AG08396 (cell line): ENCODE results near the gene NRROS.
"Not testable (repeated sequence)": the region's sequence is repeated elsewhere in the genome, so short reads cannot be mapped to it uniquely, and the experiment has no call there.

Experiments used
- DNase-seq: peaks from one replicate; pipeline ENCODE4 v3.0.0; 2012; ENCODE audit warnings: low spot score, mixed read lengths

The NRROS gene

GRCh38 chr3:196639483-196640296 is at the start of gene NRROS:
Gene NRROS (plus strand): TSS chr3:196639694. CDS start chr3:196654540, 14,846 bp downstream.
- peak; percentile 75 for DNase-seq

GRCh38 chr3:196590279-196590678 is 49.2 kb upstream of the NRROS start:
- DNase-seq: no peak

- no peak for DNase-seq
Measured at GRCh38 chr3:196596355-196596754, 43.1 kb upstream of the NRROS start.

- DNase-seq: not testable (repeated sequence)
Measured at GRCh38 chr3:196597971-196598733, 41.3 kb upstream of the NRROS start.

- no peak for DNase-seq
Measured at GRCh38 chr3:196599734-196600128, 39.8 kb upstream of the NRROS start.

- DNase-seq: no peak
Measured at GRCh38 chr3:196600359-196600758, 39.1 kb upstream of the NRROS start.

- no peak for DNase-seq
Measured at GRCh38 chr3:196602673-196603072, 36.8 kb upstream of the NRROS start.

- no peak for DNase-seq
Measured at GRCh38 chr3:196603683-196604082, 35.8 kb upstream of the NRROS start.

- no peak for DNase-seq
Measured at GRCh38 chr3:196604548-196604947, 34.9 kb upstream of the NRROS start.

GRCh38 chr3:196608693-196609092 is 30.8 kb upstream of the NRROS start:
- no peak for DNase-seq

- DNase-seq: peak; percentile 90
Measured at GRCh38 chr3:196609343-196609775, 30.1 kb upstream of the NRROS start.

- no peak for DNase-seq
Measured at GRCh38 chr3:196609805-196610515, 29.5 kb upstream of the NRROS start.

GRCh38 chr3:196611761-196612483 is 27.6 kb upstream of the NRROS start:
- no peak for DNase-seq

GRCh38 chr3:196615234-196615633 is 24.3 kb upstream of the NRROS start:
- not testable (repeated sequence) for DNase-seq

- DNase-seq: no peak
Measured at GRCh38 chr3:196617256-196617655, 22.2 kb upstream of the NRROS start.

- no peak for DNase-seq
Measured at GRCh38 chr3:196619223-196619622, 20.3 kb upstream of the NRROS start.

GRCh38 chr3:196619627-196620026 is 19.9 kb upstream of the NRROS start:
- not testable (repeated sequence) for DNase-seq

GRCh38 chr3:196620161-196620604 is 19.3 kb upstream of the NRROS start:
- no peak for DNase-seq

GRCh38 chr3:196620684-196621083 is 18.8 kb upstream of the NRROS start:
- DNase-seq: no peak

- DNase-seq: no peak
Measured at GRCh38 chr3:196621611-196622010, 17.9 kb upstream of the NRROS start.

- no peak for DNase-seq
Measured at GRCh38 chr3:196624067-196624790, 15.3 kb upstream of the NRROS start.
